Measurements from ENCODE around the gene ITGB4. TPM values are rescaled to one million over a fixed set of nuclear protein-coding genes. Genes with fewer than 3 reads are reported as not detected.

Gene ITGB4
- total RNA-seq, 1 donor from 2014 or later = 31.4 TPM

DNA sequence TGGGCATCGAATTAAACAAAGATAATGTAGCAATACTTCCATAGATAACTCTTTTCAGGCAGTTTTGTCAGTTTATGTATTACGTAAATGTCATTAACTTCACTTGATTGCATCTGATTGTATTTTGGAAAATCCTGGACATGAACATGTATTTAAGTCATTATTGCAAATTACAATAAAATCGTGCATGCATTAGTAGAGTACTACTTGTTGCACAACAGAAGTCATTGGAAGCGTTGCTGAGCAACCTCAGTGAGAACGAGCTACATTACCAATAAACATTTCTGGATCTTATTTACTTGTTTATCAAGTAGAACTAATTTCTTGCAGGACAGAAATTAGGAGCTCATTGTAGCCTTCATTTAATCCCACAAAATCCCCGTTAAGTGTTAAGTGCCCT lies 70.0 kb downstream of the ITGB4 start:
- DNase-seq = no peak

- DNase-seq = no peak
Measured at GRCh38 chr17:75793460-75793859, 72.2 kb downstream of the ITGB4 start.

GRCh38 chr17:75795820-75796607 lies 74.8 kb downstream of the ITGB4 start:
- DNase-seq = no peak

- no peak for DNase-seq
Measured at GRCh38 chr17:75799402-75799801, 78.1 kb downstream of the ITGB4 start.

GRCh38 chr17:75803883-75804282 lies 82.6 kb downstream of the ITGB4 start:
- DNase-seq = no peak

DNA sequence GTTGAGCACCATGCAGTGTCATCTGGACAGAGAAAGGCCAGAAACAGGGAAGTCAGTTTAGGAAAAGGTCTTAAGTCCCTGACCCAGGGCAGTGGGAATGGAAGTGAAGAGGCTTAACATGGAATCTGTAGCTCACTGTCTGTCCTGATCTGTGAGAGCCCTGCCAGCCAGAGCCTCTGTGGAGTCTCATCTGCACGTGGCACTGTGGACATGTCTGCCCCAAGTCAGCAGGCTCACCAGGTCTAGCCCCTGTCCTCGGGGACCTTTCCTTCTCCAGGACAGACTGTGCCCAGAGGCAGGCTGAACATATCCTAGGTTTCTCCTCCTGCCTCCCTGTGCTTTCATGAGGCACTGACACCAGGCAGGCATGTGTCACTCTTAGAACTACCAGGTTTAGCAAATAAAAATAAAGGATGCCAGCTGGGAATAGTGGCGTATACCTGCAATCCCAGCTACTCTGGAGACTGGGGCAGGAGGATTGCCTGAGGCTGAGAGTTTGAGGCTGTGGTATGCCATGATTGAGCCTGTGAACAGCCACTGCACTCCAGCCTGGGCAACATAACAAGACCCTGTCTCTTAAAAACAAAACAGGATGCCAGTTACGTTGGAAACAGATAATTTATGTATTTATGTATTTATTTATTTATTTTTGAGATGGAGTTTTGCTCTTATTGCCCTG lies 85.7 kb downstream of the ITGB4 start:
- DNase-seq = no peak

Other genes starting within 250 kb of the ITGB4 start
- gene CASKIN2, start 205.9 kb upstream of the ITGB4 start, total RNA-seq = 7.1 TPM
- gene TSEN54, start 204.9 kb upstream of the ITGB4 start, total RNA-seq = 13.6 TPM
- gene LLGL2, start 195.8 kb upstream of the ITGB4 start, total RNA-seq = 17.8 TPM
- gene MYO15B, start 133.7 kb upstream of the ITGB4 start, total RNA-seq = 117 TPM
- gene SMIM5, start 88.0 kb upstream of the ITGB4 start, total RNA-seq = 7.2 TPM
- gene RECQL5, start 54.3 kb upstream of the ITGB4 start, total RNA-seq = 22.3 TPM
- gene SAP30BP, start 54.1 kb upstream of the ITGB4 start, total RNA-seq = 41.4 TPM
- gene GALK1, start 43.7 kb downstream of the ITGB4 start, total RNA-seq = 19.1 TPM
- 39.2 TPM for gene UNK, start 63.3 kb downstream of the ITGB4 start, total RNA-seq
- 8.5 TPM for gene UNC13D, start 122.9 kb downstream of the ITGB4 start, total RNA-seq
- 33.9 TPM for gene WBP2, start 133.9 kb downstream of the ITGB4 start, total RNA-seq
- 21.5 TPM for gene TRIM47, start 157.1 kb downstream of the ITGB4 start, total RNA-seq
- 9.2 TPM for gene TRIM65, start 175.5 kb downstream of the ITGB4 start, total RNA-seq
- 20.8 TPM for gene MRPL38, start 183.4 kb downstream of the ITGB4 start, total RNA-seq
- gene FBF1, start 219.6 kb downstream of the ITGB4 start, total RNA-seq = 11.5 TPM